ENCODE data around the gene MTFR1L. TPM values are rescaled to one million over a fixed set of nuclear protein-coding genes. Genes with fewer than 3 reads are reported as not detected.

Gene MTFR1L
- polyA plus RNA-seq, 1 experiment: 65.8 TPM

DNA sequence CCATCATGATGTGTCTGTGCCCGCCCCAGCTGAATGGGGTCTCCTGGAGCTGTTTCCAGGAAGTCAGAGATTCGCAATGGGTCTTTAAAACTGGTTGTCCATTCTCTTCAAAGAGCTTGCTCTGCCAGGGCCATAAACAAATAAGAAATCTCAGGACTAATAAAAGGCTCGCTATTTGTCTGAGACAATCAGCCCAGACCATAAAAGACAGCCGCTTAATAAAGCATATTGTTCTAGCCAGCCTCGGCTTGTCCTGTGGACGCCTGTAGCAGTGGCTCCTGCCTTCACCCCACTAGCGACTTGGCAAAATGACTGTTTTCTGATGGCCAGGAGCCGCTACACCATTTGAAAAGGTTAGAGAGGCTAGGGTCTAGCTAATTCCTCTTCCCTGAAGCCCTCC is 40.4 kb upstream of the MTFR1L start:
- no peak overlapping the region for H3K27ac ChIP-seq (ENCODE audit: low read depth, low read length)

DNA sequence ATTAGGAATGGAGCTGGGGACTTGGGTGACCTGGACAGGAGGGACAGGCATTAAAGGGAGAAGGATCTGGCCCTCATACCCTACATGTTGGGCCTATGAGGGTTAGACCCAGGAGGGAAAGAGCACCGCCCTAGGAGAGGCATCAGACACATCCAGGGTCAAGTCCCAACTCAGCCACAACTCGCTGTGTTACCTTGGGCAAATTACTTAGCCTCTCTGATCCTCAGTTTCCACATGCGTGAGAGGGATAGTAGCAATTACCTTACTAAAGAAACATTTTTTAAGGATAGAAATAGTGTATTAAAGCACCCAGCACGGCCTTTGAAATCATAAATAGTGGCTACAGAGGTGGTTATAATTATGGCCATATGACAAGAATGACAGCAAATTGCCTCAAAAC is 39.9 kb upstream of the MTFR1L start:
- DNase-seq (ENCODE audit: low read depth, low spot score): no peak
- H3K27ac ChIP-seq (ENCODE audit: low read depth, low read length): no peak overlapping the region
- no peak overlapping the region for H3K4me3 ChIP-seq (ENCODE audit: low read depth, low read length)
- peaks cover 3% of the 10 kb centered on the region for H3K27me3 ChIP-seq (ENCODE audit: control insufficient read depth, insufficient read depth, low read length)
- ChIA-PET POLR2A (no interaction called here), CTCF (no interaction called here)
- H3K9me3 ChIP-seq (ENCODE audit: control insufficient read depth, insufficient read depth, low read length): no peaks in the 10 kb centered on the region
- TF ChIP-seq CTCF (IDR thresholded peaks at IDR 0.05; ENCODE audit: low read depth, low read length): no peak

More for the DNA sequence above, 40.4 kb upstream of the MTFR1L start:
- POLR2A ChIA-PET: no interaction called here
- H3K9me3 ChIP-seq (ENCODE audit: control insufficient read depth, insufficient read depth, low read length): no peaks in the 10 kb centered on the region
- no peak for DNase-seq (ENCODE audit: low read depth, low spot score)
- CTCF ChIA-PET: no interaction called here
- no peak for TF ChIP-seq CTCF (IDR thresholded peaks at IDR 0.05; ENCODE audit: low read depth, low read length)
- H3K4me3 ChIP-seq (ENCODE audit: low read depth, low read length): no peak overlapping the region
- peaks cover 3% of the 10 kb centered on the region for H3K27me3 ChIP-seq (ENCODE audit: control insufficient read depth, insufficient read depth, low read length)

DNA sequence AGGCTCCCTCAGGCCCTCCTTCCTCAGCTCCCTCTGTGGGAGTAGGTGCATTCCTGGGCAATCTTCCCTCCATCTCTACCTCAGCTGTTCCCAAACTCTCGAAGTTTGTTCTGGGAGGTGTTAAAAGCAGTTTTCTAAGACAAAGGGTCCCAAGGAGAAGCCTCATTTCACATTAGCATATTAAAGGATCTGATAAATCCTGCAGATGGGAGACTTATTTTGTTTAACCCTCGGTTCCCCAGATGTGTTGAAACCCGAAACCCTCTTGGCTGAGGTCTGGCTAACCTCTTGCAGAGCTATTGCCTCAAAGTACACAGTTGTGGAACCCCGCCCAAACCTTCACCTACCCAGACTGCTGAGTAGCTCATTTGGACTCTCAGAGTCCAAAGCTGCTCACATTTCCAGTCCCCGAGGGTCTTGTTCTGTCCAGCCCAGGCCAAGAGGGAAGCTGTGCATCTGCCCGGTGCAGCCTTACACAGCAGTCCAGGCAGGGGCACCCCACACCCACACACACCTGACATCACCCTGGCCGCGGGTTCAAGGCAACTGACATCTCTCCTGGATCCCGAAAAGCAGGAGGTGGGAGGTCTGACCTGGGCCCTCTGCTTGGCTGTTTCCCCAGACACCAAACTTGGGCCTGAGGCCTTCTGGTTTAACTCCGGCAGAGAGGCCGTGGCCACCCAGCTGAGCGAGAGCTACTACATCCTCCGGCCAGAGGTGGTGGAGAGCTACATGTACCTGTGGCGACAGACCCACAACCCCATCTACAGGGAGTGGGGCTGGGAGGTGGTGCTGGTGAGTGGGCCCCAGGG is 39.2 kb upstream of the MTFR1L start:
- no peak for DNase-seq (ENCODE audit: low read depth, low spot score)
- no peak overlapping the region for H3K4me3 ChIP-seq (ENCODE audit: low read depth, low read length)
- no peaks in the 10 kb centered on the region for H3K27me3 ChIP-seq (ENCODE audit: control insufficient read depth, insufficient read depth, low read length)
- no peak for TF ChIP-seq CTCF (IDR thresholded peaks at IDR 0.05; ENCODE audit: low read depth, low read length)
- no peaks in the 10 kb centered on the region for H3K9me3 ChIP-seq (ENCODE audit: control insufficient read depth, insufficient read depth, low read length)
- ChIA-PET POLR2A (no interaction called here), CTCF (no interaction called here)
- no peak overlapping the region for H3K27ac ChIP-seq (ENCODE audit: low read depth, low read length)

DNA sequence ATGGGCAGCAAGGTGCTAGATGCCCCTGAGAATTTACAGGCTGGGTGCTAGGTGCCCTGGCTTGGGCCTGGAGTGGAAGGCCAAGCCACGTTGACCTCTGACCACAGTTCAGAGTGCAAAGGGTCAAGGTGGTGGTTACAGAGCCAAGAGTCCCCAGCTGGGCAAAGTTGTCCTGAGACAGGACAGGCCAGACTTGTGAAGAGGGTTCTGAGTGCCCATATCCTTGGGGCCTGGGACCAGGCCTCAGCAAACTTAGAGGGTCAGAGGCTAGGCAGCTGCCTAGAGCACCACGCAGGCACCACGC is 38.7 kb upstream of the MTFR1L start:
- Histone ChIP-seq H3K9me3 (ENCODE audit: control insufficient read depth, insufficient read depth, low read length) (no peaks in the 10 kb centered on the region), H3K27me3 (ENCODE audit: control insufficient read depth, insufficient read depth, low read length) (no peaks in the 10 kb centered on the region), H3K27ac (ENCODE audit: low read depth, low read length) (no peak overlapping the region), H3K4me3 (ENCODE audit: low read depth, low read length) (no peak overlapping the region)
- CTCF ChIA-PET: no interaction called here
- POLR2A ChIA-PET: no interaction called here
- no peak for TF ChIP-seq CTCF (IDR thresholded peaks at IDR 0.05; ENCODE audit: low read depth, low read length)
- no peak for DNase-seq (ENCODE audit: low read depth, low spot score)

DNA sequence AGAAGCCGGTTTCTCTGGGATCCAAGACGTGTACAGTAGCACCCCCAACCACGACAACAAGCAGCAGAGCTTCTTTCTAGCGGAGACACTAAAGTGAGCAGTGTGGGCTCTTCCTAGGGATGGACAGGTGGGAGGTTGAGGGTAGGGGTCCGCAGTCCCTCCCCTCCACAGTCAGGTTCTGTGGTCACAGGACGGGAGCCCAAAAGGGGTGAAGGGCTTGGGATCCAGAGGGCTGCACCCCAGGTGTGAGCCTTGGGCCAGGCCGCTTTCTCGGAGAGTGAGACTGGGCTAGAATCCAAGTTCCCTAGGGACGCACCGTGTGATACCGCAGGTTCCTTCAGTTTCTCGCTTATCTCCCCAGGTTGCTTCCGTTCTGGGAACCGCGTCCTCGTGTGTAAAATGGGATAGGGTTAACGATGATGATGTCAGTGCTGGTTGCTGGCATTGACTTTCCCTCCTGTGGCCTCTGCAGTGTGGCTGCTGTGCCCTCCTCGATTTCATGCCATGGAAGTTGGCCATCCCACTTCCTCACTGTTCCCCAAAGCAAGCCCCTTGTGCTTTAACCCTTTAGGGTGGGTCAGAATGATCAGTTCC is 37.0 kb upstream of the MTFR1L start:
- CTCF ChIA-PET: no interaction called here
- no peaks in the 10 kb centered on the region for H3K9me3 ChIP-seq (ENCODE audit: control insufficient read depth, insufficient read depth, low read length)

More for the DNA sequence above, 37.0 kb upstream of the MTFR1L start:
- no peak for TF ChIP-seq CTCF (IDR thresholded peaks at IDR 0.05; ENCODE audit: low read depth, low read length)
- DNase-seq (ENCODE audit: low read depth, low spot score): no peak
- Histone ChIP-seq H3K27ac (ENCODE audit: low read depth, low read length) (no peak overlapping the region), H3K4me3 (ENCODE audit: low read depth, low read length) (no peak overlapping the region), H3K27me3 (ENCODE audit: control insufficient read depth, insufficient read depth, low read length) (no peaks in the 10 kb centered on the region)
- POLR2A ChIA-PET: no interaction called here

All from AG04450 (cell line).